ENCODE results near the gene TGM5. TPM values are rescaled to one million over a fixed set of nuclear protein-coding genes. Genes with fewer than 3 reads are reported as not detected.

TGM5 gene
- total and polyA plus RNA-seq, 2 donors (not counting 1 experiment from before 2014, with no cell fraction given), result 0.42 TPM; not detected in 1

DNA sequence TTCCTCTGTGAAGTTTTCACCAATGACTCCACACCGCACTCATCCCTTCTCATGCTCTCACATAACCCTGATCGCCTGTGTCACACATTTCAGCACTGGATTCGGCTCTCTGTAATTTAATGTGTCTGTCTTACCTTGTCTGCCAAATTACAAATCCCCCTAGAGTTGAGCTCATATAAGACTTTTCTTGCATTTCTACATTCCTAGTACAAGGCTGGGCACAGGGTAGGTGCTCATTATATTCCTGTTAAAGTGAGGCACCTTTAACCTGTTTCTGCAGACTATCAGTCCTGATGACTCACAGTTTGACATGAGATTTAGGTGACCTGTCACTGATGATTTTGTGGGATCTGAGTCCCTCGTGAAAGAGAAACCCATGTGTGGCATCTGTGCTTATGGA is 22.6 kb downstream of the TGM5 start:
- Histone ChIP-seq H3K9ac (ENCODE audit: low read length) (no peak overlapping the region), H3K4me2 (replicated peaks; ENCODE audit: low read depth, low read length, poor library complexity, severe bottlenecking) (no peak overlapping the region), H3K36me3 (replicated peaks in 1 of 2; ENCODE audit: control extremely low read depth in 1 of 2, control insufficient read depth in 1 of 2, extremely low read depth in 1 of 2, insufficient read depth in 2 of 2, low read length in 1 of 2) (no peaks in the 10 kb centered on the region), H3K9me3 (ENCODE audit: control extremely low read depth in 1 of 3, control insufficient read depth in 2 of 3, insufficient read depth in 1 of 3, low read length in 2 of 3) (no peaks in the 10 kb centered on the region), H2AFZ (ENCODE audit: insufficient read depth, low read depth, low read length, poor library complexity, severe bottlenecking) (no peak overlapping the region), H3K4me1 (ENCODE audit: control insufficient read depth in 2 of 2, insufficient read depth in 2 of 2, low read length in 2 of 2) (no peaks in the 10 kb centered on the region), H3K27me3 (replicated peaks in 1 of 4; ENCODE audit: control extremely low read depth in 1 of 4, control insufficient read depth in 3 of 4, insufficient read depth in 4 of 4, low read length in 3 of 4) (peaks cover 0 to 4% (median 0%) of the 10 kb centered on the region in 4 experiments), H3K4me3 (ENCODE audit: control extremely low read depth in 1 of 5, extremely low read depth in 1 of 5, insufficient read depth in 1 of 5, low read depth in 2 of 5, low read length in 4 of 5) (no peak overlapping the region), H3K27ac (ENCODE audit: low read length in 2 of 2) (no peak overlapping the region), H3K79me2 (ENCODE audit: control insufficient read depth, insufficient read depth, low read length) (no peaks in the 10 kb centered on the region), H4K20me1 (ENCODE audit: control insufficient read depth, insufficient read depth, low read length, poor library complexity, severe bottlenecking) (no peaks in the 10 kb centered on the region)
- ChIA-PET POLR2A (no interaction called here), CTCF (interaction anchor here (1.3 to 2.3 kb wide), 2 partner anchors 10 to 41 kb away, joined by 3 to 9 read pairs; no protein-coding TSS in a partner anchor)
- peaks cover 10% of the 10 kb centered on the region for H3K27me3 Mint-ChIP-seq
- no peak for DNase-seq
- no peak for ATAC-seq (ENCODE audit: low read depth)
- no peak overlapping the region for H3K27ac Mint-ChIP-seq
- TF ChIP-seq, protein P1, sequence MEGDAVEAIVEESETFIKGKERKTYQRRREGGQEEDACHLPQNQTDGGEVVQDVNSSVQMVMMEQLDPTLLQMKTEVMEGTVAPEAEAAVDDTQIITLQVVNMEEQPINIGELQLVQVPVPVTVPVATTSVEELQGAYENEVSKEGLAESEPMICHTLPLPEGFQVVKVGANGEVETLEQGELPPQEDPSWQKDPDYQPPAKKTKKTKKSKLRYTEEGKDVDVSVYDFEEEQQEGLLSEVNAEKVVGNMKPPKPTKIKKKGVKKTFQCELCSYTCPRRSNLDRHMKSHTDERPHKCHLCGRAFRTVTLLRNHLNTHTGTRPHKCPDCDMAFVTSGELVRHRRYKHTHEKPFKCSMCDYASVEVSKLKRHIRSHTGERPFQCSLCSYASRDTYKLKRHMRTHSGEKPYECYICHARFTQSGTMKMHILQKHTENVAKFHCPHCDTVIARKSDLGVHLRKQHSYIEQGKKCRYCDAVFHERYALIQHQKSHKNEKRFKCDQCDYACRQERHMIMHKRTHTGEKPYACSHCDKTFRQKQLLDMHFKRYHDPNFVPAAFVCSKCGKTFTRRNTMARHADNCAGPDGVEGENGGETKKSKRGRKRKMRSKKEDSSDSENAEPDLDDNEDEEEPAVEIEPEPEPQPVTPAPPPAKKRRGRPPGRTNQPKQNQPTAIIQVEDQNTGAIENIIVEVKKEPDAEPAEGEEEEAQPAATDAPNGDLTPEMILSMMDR (IDR thresholded peaks at IDR 0.05), result no peak
- TF ChIP-seq EZH2 (IDR thresholded peaks at IDR 0.05; ENCODE audit: borderline replicate concordance, insufficient read depth, low read depth, low read length, poor library complexity, severe bottlenecking), result no peak
- 97% methylated on average over 4 of the region's 4 CpGs for WGBS (ENCODE audit: insufficient coverage)
- H3K4me1 Mint-ChIP-seq, result no peaks in the 10 kb centered on the region
- H3K4me3 Mint-ChIP-seq, result no peak overlapping the region
- H3K9me3 Mint-ChIP-seq (ENCODE audit: insufficient read depth), result no peaks in the 10 kb centered on the region
- intact Hi-C loops (cut with micrococcal nuclease), result no loop called here

DNA sequence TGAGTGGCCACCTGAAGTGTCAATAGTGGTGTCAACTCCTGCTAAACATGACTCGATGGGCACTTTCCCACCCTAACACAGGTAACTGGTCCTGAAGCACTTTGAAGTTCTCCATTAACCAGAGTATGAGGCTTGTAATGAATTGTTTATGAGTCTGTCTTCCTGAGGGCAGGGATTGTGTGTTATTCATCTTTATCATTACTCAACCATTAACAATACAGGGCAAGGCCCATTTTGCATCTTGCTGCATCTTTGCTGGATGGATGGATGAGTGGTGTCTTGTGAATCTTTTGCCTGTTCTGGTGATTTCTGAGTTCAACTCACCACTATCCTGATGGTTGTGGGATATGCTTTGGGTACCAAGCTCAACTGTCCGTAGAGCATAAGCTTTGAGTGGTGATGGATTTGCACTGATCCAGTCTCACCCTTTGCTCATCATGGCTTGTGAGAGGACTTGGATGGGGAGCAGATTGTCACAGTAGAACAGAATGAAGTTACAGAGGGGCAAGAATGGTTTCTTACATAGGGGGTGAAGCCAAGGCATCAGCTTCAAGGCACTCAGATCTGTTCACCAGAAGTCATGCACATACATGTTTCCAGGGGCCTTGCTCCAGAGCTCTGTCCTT is 23.6 kb downstream of the TGM5 start:
- H2AFZ ChIP-seq (ENCODE audit: insufficient read depth, low read depth, low read length, poor library complexity, severe bottlenecking), result no peak overlapping the region
- H3K79me2 ChIP-seq (ENCODE audit: control insufficient read depth, insufficient read depth, low read length), result no peaks in the 10 kb centered on the region
- no peaks in the 10 kb centered on the region for H4K20me1 ChIP-seq (ENCODE audit: control insufficient read depth, insufficient read depth, low read length, poor library complexity, severe bottlenecking)
- intact Hi-C loops (cut with micrococcal nuclease), result no loop called here
- H3K36me3 ChIP-seq (replicated peaks in 1 of 2; ENCODE audit: control extremely low read depth in 1 of 2, control insufficient read depth in 1 of 2, extremely low read depth in 1 of 2, insufficient read depth in 2 of 2, low read length in 1 of 2), result no peaks in the 10 kb centered on the region
- H3K27me3 Mint-ChIP-seq, result peaks cover 15% of the 10 kb centered on the region
- H3K4me3 ChIP-seq (ENCODE audit: control extremely low read depth in 1 of 5, extremely low read depth in 1 of 5, insufficient read depth in 1 of 5, low read depth in 2 of 5, low read length in 4 of 5), result no peak overlapping the region
- H3K4me3 Mint-ChIP-seq, result no peak overlapping the region
- ChIA-PET POLR2A (no interaction called here), CTCF (interaction anchor here (2.0 to 2.3 kb wide), 2 partner anchors 18 to 42 kb away, joined by 8 to 9 read pairs; no protein-coding TSS in a partner anchor)
- no peaks in the 10 kb centered on the region for H3K9me3 ChIP-seq (ENCODE audit: control extremely low read depth in 1 of 3, control insufficient read depth in 2 of 3, insufficient read depth in 1 of 3, low read length in 2 of 3)
- H3K27ac ChIP-seq (ENCODE audit: low read length in 2 of 2), result no peak overlapping the region
- H3K4me1 Mint-ChIP-seq, result no peaks in the 10 kb centered on the region
- no peak overlapping the region for H3K4me2 ChIP-seq (replicated peaks; ENCODE audit: low read depth, low read length, poor library complexity, severe bottlenecking)
- DNase-seq (no peak), ATAC-seq (ENCODE audit: low read depth) (no peak)
- no peak for TF ChIP-seq EZH2 (IDR thresholded peaks at IDR 0.05; ENCODE audit: borderline replicate concordance, insufficient read depth, low read depth, low read length, poor library complexity, severe bottlenecking)
- TF ChIP-seq, protein P1 (IDR thresholded peaks at IDR 0.05), result no peak
- H3K4me1 ChIP-seq (ENCODE audit: control insufficient read depth in 2 of 2, insufficient read depth in 2 of 2, low read length in 2 of 2), result no peaks in the 10 kb centered on the region
- no CpG with 5 or more reads among the region's 2 CpGs for WGBS (ENCODE audit: insufficient coverage)
- H3K27me3 ChIP-seq (replicated peaks in 1 of 4; ENCODE audit: control extremely low read depth in 1 of 4, control insufficient read depth in 3 of 4, insufficient read depth in 4 of 4, low read length in 3 of 4), result peaks cover 0 to 9% (median 3%) of the 10 kb centered on the region in 4 experiments
- H3K9ac ChIP-seq (ENCODE audit: low read length), result no peak overlapping the region
- H3K9me3 Mint-ChIP-seq (ENCODE audit: insufficient read depth), result no peaks in the 10 kb centered on the region
- H3K27ac Mint-ChIP-seq, result no peak overlapping the region
